Keratinocyte (primary cell): ENCODE data around the gene IQCF5. TPM values are rescaled to one million over a fixed set of nuclear protein-coding genes. Genes with fewer than 3 reads are reported as not detected.
A peak's percentile ranks its signal among the peaks of the same experiment; 100 is the strongest.
"Not testable (repeated sequence)": the region's sequence is repeated elsewhere in the genome, so short reads cannot be mapped to it uniquely, and the experiment has no call there.

Experiments used
- DNase-seq: peaks from one replicate; pipeline ENCODE4 v3.0.0-alpha.2; 2011; ENCODE audit warnings: low read depth, missing footprints, low spot score
- FAIRE-seq: peaks from 2 replicates; lab custom pipeline; 2011; peaks lifted over from hg19 to GRCh38; lab: Jason Lieb, UNC
- H2AFZ ChIP-seq: 2 replicates; pipeline ENCODE4 v1.6.0; 2012; ENCODE audit warnings: low read length, control low read depth, inconsistent platforms; ENCODE audit not compliant: control insufficient read depth
- H3K27ac ChIP-seq: 2 replicates; pipeline ENCODE4 v1.5.1; 2011; ENCODE audit warnings: low read length; ENCODE audit not compliant: control insufficient read depth, insufficient read depth
- H3K27me3 ChIP-seq: 3 replicates; pipeline ENCODE4 v1.6.0; 2011; ENCODE audit warnings: low read length; ENCODE audit not compliant: control insufficient read depth, insufficient read depth; ENCODE audit errors: extremely low read depth
- H3K36me3 ChIP-seq, 2 experiments: 2 replicates in 1 of 2; 3 replicates in 1 of 2; pipeline ENCODE4 v1.5.1; 2011; ENCODE audit warnings: low read length in 2 of 2, mild to moderate bottlenecking in 1 of 2; ENCODE audit not compliant: control insufficient read depth in 2 of 2, insufficient read depth in 2 of 2; ENCODE audit errors: extremely low read depth in 1 of 2
- H3K4me1 ChIP-seq: 3 replicates; pipeline ENCODE4 v1.5.1; 2011; ENCODE audit warnings: low read length; ENCODE audit not compliant: control insufficient read depth, insufficient read depth; ENCODE audit errors: extremely low read depth
- H3K4me2 ChIP-seq: 3 replicates; pipeline ENCODE4 v1.6.0; 2011; ENCODE audit warnings: low read depth, low read length; ENCODE audit not compliant: control insufficient read depth, insufficient read depth; ENCODE audit errors: extremely low read depth
- H3K4me3 ChIP-seq, 3 experiments: fragments of 200-600 bp in 1 of 3; sonication (generic) in 1 of 3; 2 replicates in 2 of 3; 3 replicates in 1 of 3; pipeline ENCODE4 v1.5.1; 2011 to 2016; ENCODE audit warnings: low read length in 3 of 3, mild to moderate bottlenecking in 3 of 3, control low read depth in 2 of 3, inconsistent platforms in 1 of 3, low read depth in 1 of 3, mixed read lengths in 1 of 3, mixed run types in 1 of 3, moderate library complexity in 1 of 3; ENCODE audit not compliant: control insufficient read depth in 2 of 3, insufficient read depth in 2 of 3; ENCODE audit errors: extremely low read depth in 1 of 3
- H3K79me2 ChIP-seq: 2 replicates; pipeline ENCODE4 v1.6.0; 2012; ENCODE audit warnings: low read length; ENCODE audit not compliant: control insufficient read depth, insufficient read depth
- H3K9ac ChIP-seq: 3 replicates; pipeline ENCODE4 v1.6.0; 2011; ENCODE audit warnings: low read length; ENCODE audit not compliant: control insufficient read depth, insufficient read depth; ENCODE audit errors: extremely low read depth
- H3K9me1 ChIP-seq: 3 replicates; pipeline ENCODE4 v1.6.0; 2011; ENCODE audit warnings: low read length; ENCODE audit not compliant: control insufficient read depth, insufficient read depth; ENCODE audit errors: extremely low read depth
- H3K9me3 ChIP-seq: 2 replicates; pipeline ENCODE4 v1.5.1; 2012; ENCODE audit warnings: low read depth, low read length; ENCODE audit not compliant: control insufficient read depth
- H4K20me1 ChIP-seq: 3 replicates; pipeline ENCODE4 v1.6.0; 2011; ENCODE audit warnings: low read length; ENCODE audit not compliant: control insufficient read depth, insufficient read depth; ENCODE audit errors: extremely low read depth
- EZH2 ChIP-seq: IDR thresholded peaks from one replicate; pipeline ENCODE4 v1.6.1; 2012; ENCODE audit warnings: inconsistent platforms, mild to moderate bottlenecking, low read length, moderate library complexity
- dilution Hi-C: fragments of 300-500 bp; cut with MboI; formaldehyde crosslinking; loops from one replicate; pipeline ENCODE4 v1.7.0; 2020; ENCODE audit warnings: low sequenced_read_pairs; ENCODE audit not compliant: extremely low pct_ligation_motif_present
- polyA plus RNA-seq, 5 experiments: library from polyadenylated mRNA; depleted of rRNA in 3 of 5; stranded (reverse) in 3 of 5; stranded (forward) in 1 of 5; unstranded in 1 of 5; fragments of >200 nt; gene quantifications; 1 replicate in 1 of 5; 2 replicates in 3 of 5; 3 replicates in 1 of 5; pipeline versions ENCODE4 v1.2.1 to v1.2.3, GENCODE V29; 2011 to 2012; ENCODE audit warnings: missing spikeins in 2 of 5, low read depth in 1 of 5, low replicate concordance in 1 of 5
- TF ChIP-seq, protein P1 (sequence below), 3 experiments: IDR thresholded peaks in 1 of 3; conservative IDR thresholded peaks in 1 of 3; optimal IDR thresholded peaks in 1 of 3; 2 replicates in 2 of 3; 3 replicates in 1 of 3; pipeline versions ENCODE3 to v1.5.1; 2011; ENCODE audit warnings: low read length in 3 of 3, mild to moderate bottlenecking in 3 of 3, moderate library complexity in 2 of 3, control low read depth in 1 of 3, inconsistent platforms in 1 of 3; ENCODE audit not compliant: insufficient read depth in 2 of 3; ENCODE audit errors: extremely low read depth in 1 of 3

IQCF5 gene
- polyA plus RNA-seq, 1 donor (not counting 4 experiments of a cell fraction or from before 2014, with no cell fraction given), result not detected

DNA sequence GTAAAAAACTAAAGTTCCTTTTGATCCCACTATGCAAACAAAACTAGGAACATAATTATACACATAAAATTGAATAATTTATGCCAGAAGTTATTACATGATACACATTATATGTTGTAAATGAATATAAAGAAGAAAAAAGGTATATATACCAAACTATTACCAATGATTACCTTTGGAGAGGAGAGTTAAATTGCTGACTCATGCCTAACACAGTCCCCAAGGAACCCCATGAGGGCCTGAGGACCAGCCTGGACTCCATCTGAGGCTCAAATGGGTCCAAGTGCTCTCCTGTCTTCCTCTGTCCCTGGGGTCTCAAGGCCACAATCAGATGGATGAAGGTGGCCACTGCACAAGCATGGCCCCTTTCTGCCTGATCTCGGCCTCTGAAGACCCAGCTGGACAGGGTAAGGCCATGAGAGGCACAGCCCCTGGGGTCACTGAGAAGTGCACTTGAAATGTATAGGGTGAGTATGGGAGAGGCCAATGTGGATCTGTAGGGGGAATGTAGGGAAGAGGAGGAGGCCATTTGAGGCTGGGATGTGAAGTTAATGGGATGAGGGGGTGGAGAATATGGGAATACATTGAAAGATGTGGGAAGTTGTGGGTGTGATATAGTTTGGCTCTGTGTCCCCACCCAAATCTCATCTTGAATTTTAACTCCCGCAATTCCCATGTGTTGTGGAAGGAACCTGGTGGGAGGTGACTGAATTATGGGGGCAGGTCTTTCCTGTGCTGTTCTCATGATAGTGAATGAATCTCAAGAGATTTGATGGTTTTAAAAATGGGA lies 28.8 kb upstream of the IQCF5 start:
- peaks cover 8% of the 10 kb centered on the region for H3K9me3 ChIP-seq
- H3K4me2 ChIP-seq, result no peak overlapping the region
- no peak overlapping the region for H3K9ac ChIP-seq
- DNase-seq (no peak), FAIRE-seq (no peak)
- no peak for TF ChIP-seq EZH2
- TF ChIP-seq, protein P1, sequence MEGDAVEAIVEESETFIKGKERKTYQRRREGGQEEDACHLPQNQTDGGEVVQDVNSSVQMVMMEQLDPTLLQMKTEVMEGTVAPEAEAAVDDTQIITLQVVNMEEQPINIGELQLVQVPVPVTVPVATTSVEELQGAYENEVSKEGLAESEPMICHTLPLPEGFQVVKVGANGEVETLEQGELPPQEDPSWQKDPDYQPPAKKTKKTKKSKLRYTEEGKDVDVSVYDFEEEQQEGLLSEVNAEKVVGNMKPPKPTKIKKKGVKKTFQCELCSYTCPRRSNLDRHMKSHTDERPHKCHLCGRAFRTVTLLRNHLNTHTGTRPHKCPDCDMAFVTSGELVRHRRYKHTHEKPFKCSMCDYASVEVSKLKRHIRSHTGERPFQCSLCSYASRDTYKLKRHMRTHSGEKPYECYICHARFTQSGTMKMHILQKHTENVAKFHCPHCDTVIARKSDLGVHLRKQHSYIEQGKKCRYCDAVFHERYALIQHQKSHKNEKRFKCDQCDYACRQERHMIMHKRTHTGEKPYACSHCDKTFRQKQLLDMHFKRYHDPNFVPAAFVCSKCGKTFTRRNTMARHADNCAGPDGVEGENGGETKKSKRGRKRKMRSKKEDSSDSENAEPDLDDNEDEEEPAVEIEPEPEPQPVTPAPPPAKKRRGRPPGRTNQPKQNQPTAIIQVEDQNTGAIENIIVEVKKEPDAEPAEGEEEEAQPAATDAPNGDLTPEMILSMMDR (optimal IDR thresholded peaks at IDR 0.05 in 1 of 3, IDR thresholded peaks at IDR 0.05 in 1 of 3, conservative IDR thresholded peaks at IDR 0.05 in 1 of 3; ENCODE audit: extremely low read depth in 1 of 3, insufficient read depth in 2 of 3, low read length in 3 of 3), result no peak
- H4K20me1 ChIP-seq, result no peaks in the 10 kb centered on the region
- no peak overlapping the region for H3K4me3 ChIP-seq
- no peaks in the 10 kb centered on the region for H3K79me2 ChIP-seq
- dilution Hi-C loops, result no loop called here
- H3K4me1 ChIP-seq, result peaks cover 12% of the 10 kb centered on the region
- H3K27ac ChIP-seq, result no peak overlapping the region
- no peaks in the 10 kb centered on the region for H3K9me1 ChIP-seq
- no peaks in the 10 kb centered on the region for H3K27me3 ChIP-seq
- H3K36me3 ChIP-seq, result no peaks in the 10 kb centered on the region
- no peak overlapping the region for H2AFZ ChIP-seq

DNA sequence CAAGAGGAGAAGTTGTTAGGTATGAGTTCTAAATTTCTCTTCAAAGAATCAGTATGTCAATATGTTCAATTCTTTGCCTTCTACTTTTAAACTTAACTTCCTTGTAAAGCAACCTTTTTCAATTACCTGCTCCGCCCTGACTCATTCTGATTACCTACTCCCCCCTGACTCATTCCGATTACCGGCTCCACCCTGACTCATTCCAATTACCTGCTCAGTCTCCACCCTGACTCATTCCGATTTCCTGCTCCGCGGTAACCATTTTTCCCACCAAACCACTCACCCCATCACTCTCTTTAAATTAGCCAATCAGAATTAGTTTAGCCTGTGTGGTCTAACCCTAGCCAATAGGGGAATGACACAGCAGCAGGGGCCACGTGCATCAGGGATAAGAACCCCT lies 27.0 kb upstream of the IQCF5 start:
- H3K9me1 ChIP-seq, FAIRE-seq, H4K20me1 ChIP-seq, H3K79me2 ChIP-seq, H3K27me3 ChIP-seq, H3K4me3 ChIP-seq, dilution Hi-C loops, H3K4me1 ChIP-seq, H3K9me3 ChIP-seq, H3K4me2 ChIP-seq, H3K9ac ChIP-seq, H3K36me3 ChIP-seq, H2AFZ ChIP-seq: not testable (repeated sequence)
- peak; percentile 49 for DNase-seq
- peak overlapping the region; percentile 56 for H3K27ac ChIP-seq

DNA sequence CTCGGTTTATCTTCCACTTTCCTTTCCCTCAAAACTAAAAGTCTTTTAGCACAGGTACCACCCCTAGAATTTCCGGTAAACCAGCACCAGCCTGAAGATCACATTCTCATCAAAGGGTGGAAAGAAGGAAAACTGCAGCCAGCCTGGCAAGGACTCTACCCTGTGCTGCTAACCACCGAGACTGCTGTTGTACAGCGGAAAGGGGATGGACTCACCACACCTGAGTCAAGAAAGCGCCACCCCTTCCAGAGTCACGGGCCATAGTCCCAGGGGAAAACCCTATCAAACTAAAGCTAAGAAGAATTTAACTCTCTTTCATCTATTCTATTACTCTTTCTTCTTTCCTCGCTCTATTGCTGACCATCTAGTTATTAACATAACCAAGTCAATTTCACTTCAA lies 24.6 kb upstream of the IQCF5 start:
- H3K27ac ChIP-seq, dilution Hi-C loops, H3K36me3 ChIP-seq, FAIRE-seq, H3K79me2 ChIP-seq, H3K27me3 ChIP-seq, H2AFZ ChIP-seq, H3K9me3 ChIP-seq, H3K4me3 ChIP-seq, H3K4me1 ChIP-seq, DNase-seq, H3K9ac ChIP-seq, H4K20me1 ChIP-seq, H3K4me2 ChIP-seq, H3K9me1 ChIP-seq: not testable (repeated sequence)
